HT1080 (cell line): ENCODE measurements around the gene MYL5. TPM values are rescaled to one million over a fixed set of nuclear protein-coding genes. Genes with fewer than 3 reads are reported as not detected.
"Not testable (repeated sequence)": the region's sequence is repeated elsewhere in the genome, so short reads cannot be mapped to it uniquely, and the experiment has no call there.

Source experiments
- DNase-seq: peaks from one replicate; pipeline ENCODE4 v3.0.0-alpha.2; 2015; ENCODE audit warnings: low read depth
- total RNA-seq: library from RNA; depleted of rRNA; stranded (reverse); fragments of >200 nt; shearing (Covaris generic); gene quantifications from 2 replicates; pipeline ENCODE4 v1.2.3, GENCODE V29; 2014

Gene MYL5
- total RNA-seq, 1 experiment from 2014 or later: 8.5 TPM

DNA sequence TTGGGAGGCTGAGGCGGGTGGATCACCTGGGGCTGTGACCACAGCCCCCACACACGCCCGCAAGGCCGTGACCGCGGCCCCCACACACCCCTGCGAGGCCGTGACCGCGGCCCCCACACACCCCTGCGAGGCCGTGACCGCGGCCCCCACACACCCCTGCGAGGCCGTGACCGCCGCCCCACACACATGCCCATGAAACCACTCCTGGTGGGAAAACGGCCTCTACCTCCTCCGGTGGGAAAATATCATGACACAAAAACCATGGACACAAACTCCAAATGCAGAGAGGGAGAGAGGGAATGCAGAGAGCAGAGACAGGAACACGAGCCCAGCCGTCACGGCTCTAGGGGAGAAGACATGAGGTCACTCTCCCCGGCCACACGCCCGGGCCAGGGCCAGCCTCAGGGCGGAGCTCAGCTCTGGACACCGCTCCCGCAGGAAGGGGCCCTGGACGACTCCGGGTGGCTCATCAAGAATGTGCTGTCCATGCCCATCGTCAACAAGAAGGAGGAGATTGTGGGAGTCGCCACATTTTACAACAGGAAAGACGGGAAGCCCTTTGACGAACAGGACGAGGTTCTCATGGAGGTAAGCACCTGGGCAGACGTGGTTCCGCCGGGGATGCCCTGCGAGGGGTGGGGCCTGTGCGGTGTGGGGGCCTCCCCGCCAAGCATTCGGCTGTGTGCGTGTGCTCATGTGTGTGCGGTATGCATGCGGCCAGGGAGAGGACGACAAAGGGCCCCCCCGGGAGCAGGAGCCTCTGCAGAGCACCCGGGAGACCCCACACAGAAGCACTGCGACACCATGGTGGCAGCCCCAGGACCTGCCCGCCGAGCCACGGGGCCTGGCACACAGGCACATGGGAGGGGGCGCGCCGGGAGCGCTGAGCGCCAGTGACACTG is 17.7 kb upstream of the MYL5 start:
- no peak for DNase-seq

DNA sequence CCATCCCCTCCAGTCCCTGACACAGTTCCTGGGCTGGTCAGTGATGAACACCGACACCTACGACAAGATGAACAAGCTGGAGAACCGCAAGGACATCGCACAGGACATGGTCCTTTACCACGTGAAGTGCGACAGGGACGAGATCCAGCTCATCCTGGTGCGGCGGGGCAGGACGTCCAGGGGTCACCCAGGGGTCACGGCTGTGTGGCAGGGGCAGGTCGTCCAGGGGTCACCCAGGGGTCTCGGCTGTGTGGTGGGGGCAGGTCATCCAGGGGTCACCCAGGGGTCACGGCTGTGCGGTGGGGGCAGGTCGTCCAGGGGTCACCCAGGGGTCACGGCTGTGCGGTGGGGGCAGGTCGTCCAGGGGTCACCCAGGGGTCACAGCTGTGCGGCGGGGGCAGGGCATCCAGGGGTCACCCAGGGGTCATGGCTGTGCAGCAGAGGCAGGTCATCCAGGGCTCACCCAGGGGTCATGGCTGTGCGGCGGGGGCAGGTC is 17.0 kb upstream of the MYL5 start:
- DNase-seq: no peak

- no peak for DNase-seq
Measured at GRCh38 chr4:657834-658667, 16.3 kb upstream of the MYL5 start.

- DNase-seq: no peak
Measured at GRCh38 chr4:658681-659667, 15.4 kb upstream of the MYL5 start.

DNA sequence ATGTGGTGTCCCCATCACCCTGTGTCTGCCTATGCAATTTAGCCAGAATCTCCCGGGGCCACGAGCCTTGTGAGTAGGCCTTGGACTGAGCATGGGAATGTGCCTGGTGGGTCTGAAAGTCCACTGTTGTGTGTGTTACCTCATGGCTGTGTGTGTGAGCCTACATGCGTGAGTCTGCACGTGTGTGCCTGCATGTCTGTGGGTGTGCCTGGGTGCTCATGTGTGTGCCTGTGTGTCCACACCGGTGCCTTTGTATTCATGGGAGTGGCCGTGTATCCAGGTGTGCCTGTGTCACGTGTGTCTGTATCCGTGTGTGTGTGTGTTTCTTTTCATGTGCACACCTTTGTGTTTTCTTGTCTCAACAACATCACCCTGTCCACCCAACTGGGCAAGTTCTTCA is 14.5 kb upstream of the MYL5 start:
- no peak for DNase-seq

DNA sequence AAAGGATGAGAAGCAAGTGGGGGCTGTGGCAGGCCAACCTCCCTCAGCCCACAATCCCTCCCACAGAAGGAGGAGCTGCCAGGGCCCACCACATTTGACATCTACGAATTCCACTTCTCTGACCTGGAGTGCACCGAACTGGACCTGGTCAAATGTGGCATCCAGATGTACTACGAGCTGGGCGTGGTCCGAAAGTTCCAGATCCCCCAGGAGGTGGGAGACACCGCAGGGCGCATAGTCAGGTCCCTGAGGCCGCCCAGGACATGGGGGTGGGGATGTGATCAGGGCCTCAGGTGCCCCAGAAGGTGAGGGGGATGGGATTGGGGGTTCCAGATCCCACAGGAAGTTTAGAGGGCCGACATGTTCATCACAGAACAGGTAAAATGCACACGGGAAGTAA is 13.9 kb upstream of the MYL5 start:
- no peak for DNase-seq

DNA sequence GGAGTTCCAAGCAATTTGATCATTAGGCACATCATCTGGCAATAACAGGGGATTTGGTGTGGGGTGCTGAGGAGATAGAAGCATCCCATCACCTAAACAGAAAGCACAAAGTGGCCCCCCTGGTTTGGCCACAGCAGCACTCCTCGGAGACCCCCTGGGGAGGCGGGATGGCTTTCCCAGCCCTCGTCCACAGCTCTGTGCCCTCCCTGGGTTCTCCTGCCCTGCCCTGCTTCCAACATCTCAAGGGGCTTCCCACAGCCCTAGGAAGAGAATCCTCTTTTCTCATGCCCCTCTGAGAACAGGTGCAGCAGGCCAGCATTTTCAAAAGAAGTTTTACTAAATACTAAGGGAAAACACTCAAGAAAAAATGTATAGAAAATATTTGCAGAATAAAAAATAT is 13.1 kb upstream of the MYL5 start:
- DNase-seq: no peak

DNA sequence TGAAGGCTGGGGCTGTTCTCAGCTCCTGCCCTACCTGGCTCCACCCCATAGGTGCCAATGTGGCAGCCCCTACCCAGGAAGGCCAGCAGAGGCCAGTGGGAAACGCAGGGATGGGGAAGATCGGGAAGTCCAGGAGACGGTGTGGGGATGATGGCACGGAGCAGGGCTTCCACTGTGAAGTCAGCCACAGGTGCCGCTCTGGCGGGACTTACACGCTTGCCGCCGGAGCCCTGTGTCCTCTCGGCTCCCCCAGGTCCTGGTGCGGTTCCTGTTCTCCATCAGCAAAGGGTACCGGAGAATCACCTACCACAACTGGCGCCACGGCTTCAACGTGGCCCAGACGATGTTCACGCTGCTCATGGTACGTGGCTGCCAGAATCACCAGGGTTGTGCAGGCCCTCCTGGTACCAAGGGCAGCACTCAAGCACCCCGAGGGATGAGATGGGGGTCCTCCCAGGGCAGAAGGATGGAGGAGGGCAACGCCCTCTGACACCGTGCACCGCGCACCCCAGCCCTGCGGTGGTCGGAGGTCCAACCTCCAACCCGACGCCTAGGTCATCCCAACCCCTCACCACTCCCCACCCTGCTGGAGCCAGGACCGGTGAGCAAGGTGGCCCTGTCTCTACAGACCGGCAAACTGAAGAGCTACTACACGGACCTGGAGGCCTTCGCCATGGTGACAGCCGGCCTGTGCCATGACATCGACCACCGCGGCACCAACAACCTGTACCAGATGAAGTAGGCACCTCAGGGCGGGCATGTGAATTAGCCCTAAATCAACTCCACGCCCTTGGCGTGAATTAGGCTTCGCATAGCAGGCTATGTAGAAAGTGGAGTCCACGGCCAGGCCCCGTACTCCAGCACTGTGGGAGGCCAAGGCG is 12.2 kb upstream of the MYL5 start:
- DNase-seq: no peak

GRCh38 chr4:663046-663437 is 11.3 kb upstream of the MYL5 start:
- DNase-seq: no peak

- DNase-seq: no peak
Measured at GRCh38 chr4:663438-664428, 10.6 kb upstream of the MYL5 start.

DNA sequence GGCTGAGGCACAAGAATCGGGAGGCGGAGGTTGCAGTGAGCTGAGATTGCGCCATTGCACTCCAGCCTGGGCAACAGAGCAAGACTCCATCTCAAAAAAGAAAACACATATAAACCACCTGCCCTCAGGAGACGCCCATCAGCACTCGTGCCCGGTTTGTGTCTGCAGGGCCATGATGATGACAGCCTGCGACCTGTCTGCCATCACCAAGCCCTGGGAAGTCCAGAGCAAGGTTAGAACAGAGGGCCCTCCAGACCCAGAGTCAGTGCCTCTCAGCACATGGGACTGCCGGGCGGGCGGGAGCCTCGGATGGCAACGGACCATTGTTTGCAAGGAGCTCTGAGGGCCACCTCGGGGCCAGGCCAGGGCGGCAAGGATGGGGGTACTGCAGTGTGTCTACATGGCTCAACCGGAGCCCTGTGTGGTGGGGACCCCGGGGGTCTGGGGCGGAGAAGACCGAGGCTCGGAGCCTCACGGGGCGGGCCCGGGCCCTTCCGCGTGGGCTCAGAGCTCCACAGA is 9.6 kb upstream of the MYL5 start:
- no peak for DNase-seq

GRCh38 chr4:665381-665750 is 9.0 kb upstream of the MYL5 start:
- no peak for DNase-seq

DNA sequence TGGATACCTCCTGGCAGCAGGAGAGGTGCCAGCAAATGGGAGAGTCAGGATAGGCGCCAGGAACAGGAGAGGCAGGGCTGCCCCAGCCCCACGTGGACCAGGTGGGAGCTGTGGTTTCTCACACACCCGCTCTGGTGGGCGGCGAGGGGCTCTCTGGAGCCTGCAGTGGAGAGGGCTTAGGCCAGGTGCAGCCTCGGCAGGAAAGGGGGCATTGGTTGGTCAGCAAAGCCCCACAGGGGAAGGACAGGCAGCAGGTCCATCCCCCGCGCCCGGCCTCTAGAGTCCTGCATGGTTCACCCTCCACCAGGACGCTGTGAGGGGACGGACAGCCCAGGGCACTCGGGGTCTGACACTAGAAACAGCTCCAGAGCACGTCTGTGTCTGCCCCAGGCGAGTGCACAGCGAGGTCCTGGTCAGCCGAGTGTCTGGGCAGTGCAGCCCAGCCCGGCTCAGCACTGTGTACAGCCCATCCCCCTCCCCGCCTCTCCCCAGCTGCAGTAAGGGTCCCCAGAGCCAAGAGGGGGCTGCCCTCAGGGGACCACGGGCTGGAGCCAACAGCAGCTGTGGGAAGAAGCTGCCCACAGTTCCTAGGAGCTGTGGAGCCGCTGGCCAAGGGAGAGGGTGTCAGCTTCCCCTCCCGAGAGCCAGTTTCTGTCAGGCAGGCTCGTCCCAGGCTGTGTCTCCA is 8.4 kb upstream of the MYL5 start:
- no peak for DNase-seq

DNA sequence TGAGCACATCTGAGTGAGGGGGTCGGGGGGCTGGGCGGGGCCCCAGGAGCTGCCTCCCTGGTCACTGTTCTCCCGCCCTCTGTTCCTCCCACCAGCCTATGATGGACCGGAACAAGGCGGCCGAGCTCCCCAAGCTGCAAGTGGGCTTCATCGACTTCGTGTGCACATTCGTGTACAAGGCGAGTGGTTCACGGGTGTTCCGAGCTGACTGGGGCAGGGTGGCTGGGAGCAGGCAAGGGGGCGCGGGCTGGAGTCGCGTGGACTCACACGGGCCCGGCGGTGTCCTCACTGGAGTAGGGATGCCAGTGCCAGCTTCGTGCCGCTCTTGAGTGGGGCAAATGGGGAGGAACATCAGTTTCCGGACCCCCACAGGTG is 7.9 kb upstream of the MYL5 start:
- no peak for DNase-seq

DNA sequence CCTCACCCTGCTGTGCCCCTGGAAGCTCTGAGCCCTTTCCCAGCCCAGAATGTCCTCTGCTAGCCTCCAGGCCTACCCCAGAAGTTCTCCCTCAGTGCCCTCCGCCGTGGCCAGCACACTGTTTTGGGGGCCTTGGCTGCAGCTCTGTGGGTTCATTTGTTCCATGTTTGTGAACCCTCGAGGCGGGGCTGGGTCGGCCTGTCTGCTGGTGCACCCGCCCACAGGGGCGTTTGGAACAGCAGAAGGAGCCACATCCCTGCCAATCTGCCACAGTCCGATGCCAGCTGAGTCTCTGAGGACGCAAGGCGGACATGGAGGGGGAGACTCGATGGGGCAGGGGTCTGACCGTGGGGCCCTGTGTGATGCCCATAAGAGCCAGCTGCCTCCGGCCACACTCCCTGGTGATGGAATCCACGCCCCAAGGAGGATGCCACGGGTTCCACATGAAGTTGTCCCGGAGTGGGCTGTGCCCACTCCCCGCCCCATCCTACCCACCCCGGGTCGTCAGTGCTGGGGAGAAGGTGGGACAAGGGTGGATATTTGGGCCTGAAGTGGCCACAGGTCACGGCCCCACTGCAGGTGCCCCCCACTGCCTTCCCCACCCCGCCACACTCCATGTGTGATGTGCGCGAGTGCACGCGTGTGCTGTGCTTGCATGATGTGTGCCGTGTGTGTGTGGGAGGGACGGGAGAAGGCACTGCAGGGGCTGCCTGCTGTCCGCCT is 7.4 kb upstream of the MYL5 start:
- DNase-seq: no peak

DNA sequence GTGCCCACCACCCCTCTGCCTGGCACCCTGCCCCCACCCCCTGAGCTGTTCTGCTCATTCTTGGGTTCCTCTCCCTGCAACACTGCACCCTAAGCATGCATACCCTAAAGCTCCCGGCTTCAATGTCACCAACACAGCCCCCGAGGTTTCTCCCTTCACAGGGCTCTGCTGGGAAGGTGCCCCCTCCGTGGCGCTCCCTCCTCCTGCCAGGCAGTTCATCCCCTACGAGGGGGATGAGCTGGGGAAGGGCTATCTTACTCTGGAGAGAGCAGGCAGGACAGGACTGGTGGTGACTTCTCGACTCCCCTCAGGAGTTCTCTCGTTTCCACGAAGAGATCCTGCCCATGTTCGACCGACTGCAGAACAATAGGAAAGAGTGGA is 6.8 kb upstream of the MYL5 start:
- no peak for DNase-seq

DNA sequence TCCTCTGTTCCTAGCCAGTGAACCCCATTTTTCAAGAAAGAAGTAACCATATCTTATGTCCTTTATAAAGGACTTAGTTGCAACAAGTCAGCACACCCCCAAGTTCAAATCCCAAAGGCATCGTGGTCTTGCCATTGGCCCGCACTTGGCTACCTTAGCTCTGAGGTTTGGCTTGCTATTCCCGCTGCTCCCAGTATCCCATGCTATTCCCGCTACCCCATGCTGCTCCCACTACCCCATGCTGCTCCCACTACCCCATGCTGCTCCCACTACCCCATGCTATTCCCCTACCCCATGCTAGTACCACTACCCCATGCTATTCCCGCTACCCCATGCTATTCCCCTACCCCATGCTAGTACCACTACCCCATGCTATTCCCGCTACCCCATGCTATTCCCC is 6.1 kb upstream of the MYL5 start:
- DNase-seq: not testable (repeated sequence)
